H9 (cell line): Measurements from ENCODE around the gene PHACTR2. TPM values are rescaled to one million over a fixed set of nuclear protein-coding genes. Genes with fewer than 3 reads are reported as not detected.

Source experiments
- DNase-seq: peaks from one replicate; pipeline ENCODE4 v3.0.0-alpha.2; 2017
- H2AFZ ChIP-seq: one replicate; pipeline ENCODE4 v1.6.1; 2013; ENCODE audit warnings: mild to moderate bottlenecking, low read length, control low read depth, moderate library complexity
- H2AK5ac ChIP-seq: 2 replicates; pipeline ENCODE4 v1.6.1; 2013; ENCODE audit warnings: low read length, control low read depth, mixed read lengths; ENCODE audit not compliant: insufficient read length
- H2BK120ac ChIP-seq: one replicate; pipeline ENCODE4 v1.6.1; 2013; ENCODE audit warnings: low read depth, mild to moderate bottlenecking, low read length, control low read depth, inconsistent platforms; ENCODE audit not compliant: poor library complexity, severe bottlenecking
- H2BK12ac ChIP-seq: 2 replicates; pipeline ENCODE4 v1.6.1; 2013; ENCODE audit warnings: low read length, control low read depth, mixed read lengths, low read depth; ENCODE audit not compliant: insufficient read length
- H2BK15ac ChIP-seq: 2 replicates; pipeline ENCODE4 v1.6.1; 2013; ENCODE audit warnings: low read depth, low read length, control low read depth
- H2BK20ac ChIP-seq: one replicate; pipeline ENCODE4 v1.6.1; 2013; ENCODE audit warnings: low read depth, mild to moderate bottlenecking, low read length, control low read depth, inconsistent platforms; ENCODE audit not compliant: poor library complexity, severe bottlenecking
- H2BK5ac ChIP-seq: 2 replicates; pipeline ENCODE4 v1.6.1; 2013; ENCODE audit warnings: low read length, control low read depth, mixed read lengths; ENCODE audit not compliant: insufficient read length
- H3K14ac ChIP-seq: 2 replicates; pipeline ENCODE4 v1.6.1; 2013; ENCODE audit warnings: low read length, control low read depth; ENCODE audit not compliant: insufficient read depth
- H3K18ac ChIP-seq: 2 replicates; pipeline ENCODE4 v1.6.1; 2013; ENCODE audit warnings: low read depth, mild to moderate bottlenecking, mixed read lengths, low read length, control low read depth; ENCODE audit not compliant: insufficient read length
- H3K23ac ChIP-seq: 2 replicates; pipeline ENCODE4 v1.6.1; 2013; ENCODE audit warnings: low read length, control low read depth, mixed read lengths, low read depth; ENCODE audit not compliant: insufficient read length
- H3K23me2 ChIP-seq: 2 replicates; pipeline ENCODE4 v1.6.1; 2013; ENCODE audit warnings: low read depth, mild to moderate bottlenecking, mixed read lengths, low read length, control low read depth; ENCODE audit not compliant: insufficient read length, poor library complexity, severe bottlenecking
- H3K27ac ChIP-seq: 2 replicates; pipeline ENCODE4 v1.5.1; 2013; ENCODE audit warnings: low read length, control low read depth, mixed read lengths, low read depth; ENCODE audit not compliant: insufficient read length
- H3K27me3 ChIP-seq: 2 replicates; pipeline ENCODE4 v1.6.1; 2013; ENCODE audit warnings: low read length, control low read depth, inconsistent platforms; ENCODE audit not compliant: insufficient read depth
- H3K4ac ChIP-seq: 2 replicates; pipeline ENCODE4 v1.6.1; 2013; ENCODE audit warnings: low read depth, mild to moderate bottlenecking, control low read depth, inconsistent platforms, low read length, moderate library complexity
- H3K4me1 ChIP-seq: 2 replicates; pipeline ENCODE4 v1.6.1; 2013; ENCODE audit warnings: low read length, control low read depth, inconsistent platforms; ENCODE audit not compliant: insufficient read depth
- H3K4me2 ChIP-seq: 2 replicates; pipeline ENCODE4 v1.6.1; 2013; ENCODE audit warnings: low read length, control low read depth, mixed read lengths; ENCODE audit not compliant: insufficient read length, insufficient read depth
- H3K56ac ChIP-seq: 2 replicates; pipeline ENCODE4 v1.6.1; 2013; ENCODE audit warnings: low read depth, mild to moderate bottlenecking, mixed read lengths, low read length, control low read depth; ENCODE audit not compliant: insufficient read length
- H3K79me1 ChIP-seq: 2 replicates; pipeline ENCODE4 v1.6.1; 2013; ENCODE audit warnings: low read depth, mild to moderate bottlenecking, moderate library complexity, low read length, control low read depth, inconsistent platforms; ENCODE audit not compliant: insufficient read depth, poor library complexity, severe bottlenecking
- H3K79me2 ChIP-seq: 2 replicates; pipeline ENCODE4 v1.6.1; 2013; ENCODE audit warnings: low read length, control low read depth, inconsistent platforms; ENCODE audit not compliant: insufficient read depth
- H3K9ac ChIP-seq: 2 replicates; pipeline ENCODE4 v1.6.1; 2013; ENCODE audit warnings: low read length, control low read depth, mixed read lengths; ENCODE audit not compliant: insufficient read length; ENCODE audit errors: extremely low read depth
- H3K9me3 ChIP-seq: one replicate; pipeline ENCODE4 v1.6.1; 2013; ENCODE audit warnings: low read depth, low read length, inconsistent platforms; ENCODE audit not compliant: control insufficient read depth
- H3T11ph ChIP-seq: one replicate; pipeline ENCODE4 v1.6.1; 2013; ENCODE audit warnings: mild to moderate bottlenecking, low read length, control low read depth, inconsistent platforms
- H4K20me1 ChIP-seq: one replicate; pipeline ENCODE4 v1.6.1; 2013; ENCODE audit not compliant: control insufficient read depth, insufficient read length, insufficient read depth
- H4K5ac ChIP-seq: 2 replicates; pipeline ENCODE4 v1.6.1; 2013; ENCODE audit warnings: low read depth, mild to moderate bottlenecking, mixed read lengths, low read length, control low read depth; ENCODE audit not compliant: insufficient read length
- H4K8ac ChIP-seq: replicated peaks from 2 replicates; pipeline ENCODE4 v1.6.1; 2013; ENCODE audit warnings: low read length, control low read depth, mixed read lengths, low read depth; ENCODE audit not compliant: insufficient read length
- H4K91ac ChIP-seq: 2 replicates; pipeline ENCODE4 v1.6.1; 2013; ENCODE audit warnings: low read depth, mild to moderate bottlenecking, moderate library complexity, mixed read lengths, low read length, control low read depth; ENCODE audit not compliant: insufficient read length
- H3K27ac Mint-ChIP-seq, 3 experiments: 2 replicates in 2 of 3; 3 replicates in 1 of 3; pipeline ENCODE4 v1.8.0; 2020 to 2021; ENCODE audit warnings: mixed read lengths in 3 of 3, mild to moderate bottlenecking in 1 of 3, moderate library complexity in 1 of 3
- H3K27me3 Mint-ChIP-seq: 2 replicates; pipeline ENCODE4 v1.8.0; 2021; ENCODE audit warnings: low read depth, mild to moderate bottlenecking, moderate library complexity, mixed read lengths
- H3K36me3 Mint-ChIP-seq, 3 experiments: 2 replicates in 2 of 3; 3 replicates in 1 of 3; pipeline ENCODE4 v1.8.0; 2020 to 2021; ENCODE audit warnings: low read depth in 3 of 3, mixed read lengths in 3 of 3; ENCODE audit not compliant: insufficient read depth in 1 of 3
- H3K4me1 Mint-ChIP-seq, 2 experiments: 2 replicates each; pipeline ENCODE4 v1.8.0; 2020; ENCODE audit warnings: mixed read lengths in 2 of 2
- H3K4me3 Mint-ChIP-seq, 2 experiments: 2 replicates in 1 of 2; 3 replicates in 1 of 2; pipeline ENCODE4 v1.8.0; 2020 to 2021; ENCODE audit warnings: mild to moderate bottlenecking in 2 of 2, mixed read lengths in 2 of 2, moderate library complexity in 1 of 2
- H3K9me3 Mint-ChIP-seq, 2 experiments: 2 replicates in 1 of 2; 3 replicates in 1 of 2; pipeline ENCODE4 v1.8.0; 2020; ENCODE audit warnings: mild to moderate bottlenecking in 2 of 2, mixed read lengths in 2 of 2, moderate library complexity in 1 of 2
- CTCF ChIP-seq: fragments of 200-600 bp; sonication (generic); conservative IDR thresholded peaks from 3 replicates; pipeline ENCODE4 v1.8.0; 2021; ENCODE audit warnings: antibody characterized with exemption, mild to moderate bottlenecking
- WGBS: extraction: QIAGEN DNeasy Blood & Tissue Kit; methylation state at CpG from one replicate; pipeline ENCODE4 v1.1.7; 2013; ENCODE audit warnings: missing lambda C conversion rate, low lambda C conversion rate, mixed read lengths; ENCODE audit not compliant: insufficient read length; ENCODE audit errors: extremely low coverage; 5-methylcytosine and 5-hydroxymethylcytosine counted together
- total RNA-seq: library from RNA; stranded (reverse); gene quantifications from 2 replicates; pipeline ENCODE4 v1.2.1, GENCODE V29; 2021

Gene PHACTR2
- total RNA-seq, 1 experiment from 2014 or later = 131 TPM

- Histone ChIP-seq H2BK12ac (no peak overlapping the region), H3K18ac (no peak overlapping the region), H2BK15ac (no peak overlapping the region), H3K4ac (no peak overlapping the region), H3K27me3 (no peaks in the 10 kb centered on the region), H3K79me2 (peaks cover 14% of the 10 kb centered on the region), H3K27ac (no peak overlapping the region), H4K5ac (no peak overlapping the region), H3K14ac (no peak overlapping the region), H4K8ac (no peak overlapping the region), H3K9ac (no peak overlapping the region), H2AFZ (no peak overlapping the region), H2AK5ac (no peak overlapping the region), H4K20me1 (no peaks in the 10 kb centered on the region), H3K79me1 (no peaks in the 10 kb centered on the region), H3T11ph (no peak overlapping the region), H3K4me2 (no peak overlapping the region), H3K23me2 (no peaks in the 10 kb centered on the region), H2BK20ac (no peak overlapping the region), H3K23ac (no peak overlapping the region), H4K91ac (no peak overlapping the region), H2BK120ac (no peak overlapping the region), H3K9me3 (no peaks in the 10 kb centered on the region), H3K56ac (no peak overlapping the region), H2BK5ac (no peak overlapping the region), H3K4me1 (peaks cover 23% of the 10 kb centered on the region; the same call in 1 of the 2 replicates)
- H3K4me1 Mint-ChIP-seq = peaks cover 51 to 73% of the 10 kb centered on the region in 2 experiments
- H3K36me3 Mint-ChIP-seq = peaks cover 4 to 10% (median 8%) of the 10 kb centered on the region in 3 experiments; a peak in 6 of 7 replicates
- H3K27me3 Mint-ChIP-seq = no peaks in the 10 kb centered on the region
- no peak overlapping the region; a peak in 1 of 7 replicates for H3K27ac Mint-ChIP-seq
- no peak for DNase-seq
- no peak overlapping the region for H3K4me3 Mint-ChIP-seq
- peaks cover 0 to 4% of the 10 kb centered on the region in 2 experiments; a peak in 2 of 5 replicates for H3K9me3 Mint-ChIP-seq
- no peak for TF ChIP-seq CTCF
- no CpG with 5 or more reads among the region's 2 CpGs for WGBS
These were observed 16.2 kb downstream of the PHACTR2 start for GRCh38 chr6:143694013-143694412.
